ENCODE results near the gene CDKN1B. TPM values are rescaled to one million over a fixed set of nuclear protein-coding genes. Genes with fewer than 3 reads are reported as not detected.

Gene CDKN1B
- total RNA-seq, 4 donors from 2014 or later, result 37.8 to 71.9 (median 46.9) TPM

GRCh38 chr12:12715128-12715458 lies 2.1 kb upstream of the CDKN1B start:
- Histone ChIP-seq H3K9me3 (no peaks in the 10 kb centered on the region), H3K4me3 (peak overlapping the region; percentile 64), H3K27me3 (no peaks in the 10 kb centered on the region), H3K36me3 (no peaks in the 10 kb centered on the region), H3K27ac (peak overlapping the region; percentile 100), H3K4me1 (peaks cover 47% of the 10 kb centered on the region)
- TF ChIP-seq EP300 (IDR thresholded peaks at IDR 0.05), result no peak
- TF ChIP-seq CTCF (IDR thresholded peaks at IDR 0.05), result no peak
- TF ChIP-seq POLR2A (IDR thresholded peaks at IDR 0.05), result no peak
- TF ChIP-seq POLR2AphosphoS5 (IDR thresholded peaks at IDR 0.05), result no peak
- DNase-seq (ENCODE audit: low spot score in 2 of 2), result no peak

GRCh38 chr12:12715459-12716150 lies 1.6 kb upstream of the CDKN1B start:
- Histone ChIP-seq H3K27ac (peak overlapping the region; percentile 100), H3K4me3 (peak overlapping the region; percentile 64), H3K9me3 (no peaks in the 10 kb centered on the region), H3K4me1 (peaks cover 52% of the 10 kb centered on the region), H3K36me3 (no peaks in the 10 kb centered on the region), H3K27me3 (no peaks in the 10 kb centered on the region)
- no peak for TF ChIP-seq EP300 (IDR thresholded peaks at IDR 0.05)
- no peak for TF ChIP-seq POLR2AphosphoS5 (IDR thresholded peaks at IDR 0.05)
- no peak for TF ChIP-seq CTCF (IDR thresholded peaks at IDR 0.05)
- no peak for TF ChIP-seq POLR2A (IDR thresholded peaks at IDR 0.05)
- DNase-seq (ENCODE audit: low spot score in 2 of 2), result no peak
- 38% methylated on average over 10 of the region's 10 CpGs for WGBS

GRCh38 chr12:12716151-12716792 lies 896 bp upstream of the CDKN1B start:
- 1% methylated on average over 15 of the region's 15 CpGs for WGBS
- Histone ChIP-seq H3K27ac (peak overlapping the region; percentile 100), H3K36me3 (no peaks in the 10 kb centered on the region), H3K9me3 (no peaks in the 10 kb centered on the region), H3K27me3 (no peaks in the 10 kb centered on the region), H3K4me3 (peak overlapping the region; percentile 64), H3K4me1 (peaks cover 58% of the 10 kb centered on the region)
- TF ChIP-seq EP300 (IDR thresholded peaks at IDR 0.05) (no peak), POLR2A (IDR thresholded peaks at IDR 0.05) (no peak), POLR2AphosphoS5 (IDR thresholded peaks at IDR 0.05) (no peak), CTCF (IDR thresholded peaks at IDR 0.05) (no peak)
- no peak for DNase-seq (ENCODE audit: low spot score in 2 of 2)

- Histone ChIP-seq H3K4me1 (peaks cover 73% of the 10 kb centered on the region), H3K36me3 (peaks cover 5% of the 10 kb centered on the region), H3K27ac (peak overlapping the region; percentile 100), H3K4me3 (peak overlapping the region; percentile 64), H3K27me3 (no peaks in the 10 kb centered on the region), H3K9me3 (no peaks in the 10 kb centered on the region)
- under 1% methylated on average over 37 of the region's 62 CpGs for WGBS
- no peak for DNase-seq (ENCODE audit: low spot score in 2 of 2)
- TF ChIP-seq CTCF (IDR thresholded peaks at IDR 0.05) (no peak), EP300 (IDR thresholded peaks at IDR 0.05) (no peak), POLR2AphosphoS5 (IDR thresholded peaks at IDR 0.05) (no peak), POLR2A (IDR thresholded peaks at IDR 0.05) (no peak)
These were observed 615 bp downstream of the CDKN1B start for GRCh38 chr12:12717586-12718380.

- no peak for DNase-seq (ENCODE audit: low spot score in 2 of 2)
- TF ChIP-seq POLR2A (IDR thresholded peaks at IDR 0.05), result no peak
- TF ChIP-seq CTCF (IDR thresholded peaks at IDR 0.05), result no peak
- TF ChIP-seq EP300 (IDR thresholded peaks at IDR 0.05), result no peak
- TF ChIP-seq POLR2AphosphoS5 (IDR thresholded peaks at IDR 0.05), result no peak
- H3K36me3 ChIP-seq, result peaks cover 5% of the 10 kb centered on the region
- WGBS, result 0% methylated on average over 9 of the region's 9 CpGs
- peak overlapping the region; percentile 64 for H3K4me3 ChIP-seq
- H3K4me1 ChIP-seq, result peaks cover 77% of the 10 kb centered on the region
- H3K9me3 ChIP-seq, result no peaks in the 10 kb centered on the region
- H3K27me3 ChIP-seq, result no peaks in the 10 kb centered on the region
- H3K27ac ChIP-seq, result peak overlapping the region; percentile 100
These were observed 1.2 kb downstream of the CDKN1B start for GRCh38 chr12:12718381-12718759.

Data from suprapubic skin (tissue), 4 donors.